Mesodermal cell (in vitro differentiated cells): ENCODE results near the gene LPIN2.

ENCODE experiments used
- H3K27ac ChIP-seq: 2 replicates; pipeline ENCODE4 v1.7.0; 2013; ENCODE audit warnings: mild to moderate bottlenecking, low read depth, low read length, moderate library complexity; ENCODE audit not compliant: severe bottlenecking
- H3K36me3 ChIP-seq: 2 replicates; pipeline ENCODE4 v1.7.1; 2013; ENCODE audit warnings: mild to moderate bottlenecking, low read length, moderate library complexity; ENCODE audit not compliant: control insufficient read depth, insufficient read depth
- H3K4me1 ChIP-seq: one replicate; pipeline ENCODE4 v1.7.1; 2013; ENCODE audit warnings: mild to moderate bottlenecking, low read length; ENCODE audit not compliant: insufficient read depth, control insufficient read depth, poor library complexity, severe bottlenecking
- H3K4me3 ChIP-seq: 2 replicates; pipeline ENCODE4 v1.7.0; 2013; ENCODE audit warnings: low read length, control low read depth, mild to moderate bottlenecking; ENCODE audit not compliant: insufficient read depth, poor library complexity, severe bottlenecking; ENCODE audit errors: extremely low read depth
- H3K9me3 ChIP-seq: 2 replicates; pipeline ENCODE4 v1.7.1; 2013; ENCODE audit warnings: mild to moderate bottlenecking, low read length, moderate library complexity; ENCODE audit not compliant: control insufficient read depth
- WGBS, 2 experiments: methylation state at CpG; one replicate each; pipeline ENCODE4 v1.1.5; 2013; ENCODE audit warnings: missing lambda C conversion rate in 2 of 2; ENCODE audit not compliant: insufficient coverage in 2 of 2; 5-methylcytosine and 5-hydroxymethylcytosine counted together

The LPIN2 gene

GRCh38 chr18:2990956-2991640, 21.8 kb downstream of the LPIN2 start:
- Histone ChIP-seq H3K27ac (no peak overlapping the region), H3K9me3 (no peaks in the 10 kb centered on the region), H3K36me3 (peaks cover 10% of the 10 kb centered on the region), H3K4me1 (no peaks in the 10 kb centered on the region), H3K4me3 (no peak overlapping the region)
- 100% methylated on average over 2 to 3 of the region's 4 CpGs for WGBS, 2 experiments

GRCh38 chr18:2987876-2988790, 24.8 kb downstream of the LPIN2 start:
- WGBS, 2 experiments, result 100% methylated on average over 2 of the region's 5 CpGs; no CpG with 5 or more reads in 1 of the 2 experiments
- no peaks in the 10 kb centered on the region for H3K9me3 ChIP-seq
- H3K27ac ChIP-seq, result no peak overlapping the region
- H3K36me3 ChIP-seq, result peaks cover 10% of the 10 kb centered on the region
- H3K4me1 ChIP-seq, result peaks cover 4% of the 10 kb centered on the region
- no peak overlapping the region for H3K4me3 ChIP-seq

DNA sequence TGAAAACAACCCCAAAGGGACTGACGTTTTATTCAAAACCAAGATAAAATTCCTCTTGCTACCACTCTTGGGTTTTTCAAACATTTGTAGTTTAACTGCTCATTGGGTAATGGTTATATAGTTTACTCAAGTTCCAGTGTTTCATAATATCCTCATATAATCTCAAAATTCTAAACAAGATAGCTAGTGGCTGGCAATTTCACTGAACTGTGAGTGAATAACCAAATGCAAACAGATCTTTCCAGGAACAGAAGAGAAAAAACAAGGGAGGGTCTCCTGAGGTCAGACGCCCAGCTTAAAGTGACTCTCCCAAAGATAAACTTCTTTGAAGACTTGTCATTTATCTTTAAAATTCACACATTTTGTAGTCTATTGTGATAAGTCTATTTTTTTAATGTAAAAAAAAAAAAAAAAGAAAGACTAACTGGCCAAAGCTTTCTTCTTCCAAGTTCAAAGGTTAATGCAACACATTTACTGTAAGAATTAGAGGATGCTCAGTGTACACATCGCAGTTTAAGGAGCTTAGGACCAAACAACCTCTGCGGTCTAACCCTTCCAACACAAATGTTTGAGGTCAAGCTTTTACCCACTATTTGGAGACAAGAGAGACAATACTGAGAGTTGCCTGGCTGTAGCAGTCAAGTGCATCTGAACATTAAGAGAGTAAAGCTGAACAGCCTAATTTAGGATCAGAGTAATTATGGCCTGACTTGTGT, 26.6 kb downstream of the LPIN2 start:
- peaks cover 14% of the 10 kb centered on the region for H3K4me1 ChIP-seq
- H3K4me3 ChIP-seq, result no peak overlapping the region
- H3K27ac ChIP-seq, result no peak overlapping the region
- H3K36me3 ChIP-seq, result peaks cover 4% of the 10 kb centered on the region
- H3K9me3 ChIP-seq, result no peaks in the 10 kb centered on the region
- 100% methylated on average over 1 of the region's 4 CpGs; no CpG with 5 or more reads in 1 of the 2 experiments for WGBS, 2 experiments

GRCh38 chr18:2985628-2986027, 27.3 kb downstream of the LPIN2 start:
- H3K27ac ChIP-seq, result no peak overlapping the region
- 100% methylated on average over 1 of the region's 2 CpGs; no CpG with 5 or more reads in 1 of the 2 experiments for WGBS, 2 experiments
- peaks cover 19% of the 10 kb centered on the region for H3K4me1 ChIP-seq
- no peaks in the 10 kb centered on the region for H3K9me3 ChIP-seq
- H3K4me3 ChIP-seq, result no peak overlapping the region
- peaks cover 4% of the 10 kb centered on the region for H3K36me3 ChIP-seq

DNA sequence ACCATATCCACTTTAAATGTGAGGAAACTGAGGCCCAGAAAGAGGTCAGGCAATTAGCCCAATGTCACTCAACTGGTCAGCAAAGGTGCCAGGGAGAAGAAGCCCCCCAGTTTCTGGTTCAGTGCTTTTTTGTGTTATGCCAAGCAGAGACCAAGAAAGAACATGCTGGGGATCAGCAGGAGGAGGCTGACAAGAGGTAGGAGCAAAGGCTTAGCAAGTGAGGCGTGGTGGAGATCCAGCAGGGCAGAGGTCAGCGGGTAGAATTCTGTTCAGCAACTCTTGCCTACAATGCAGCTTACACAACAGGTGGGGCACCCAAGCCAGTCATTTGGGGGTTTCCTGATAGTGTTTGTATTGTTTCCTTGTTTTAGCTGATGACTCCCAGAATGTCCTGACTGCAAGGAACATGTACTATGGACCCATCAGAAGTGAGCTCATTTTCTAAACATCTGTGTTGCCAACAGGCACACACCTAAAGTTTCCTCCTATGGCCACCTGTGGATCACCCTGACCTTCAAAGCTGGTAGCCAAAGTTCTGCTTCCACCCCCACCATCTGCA, 28.2 kb downstream of the LPIN2 start:
- no peaks in the 10 kb centered on the region for H3K9me3 ChIP-seq
- no peak overlapping the region for H3K27ac ChIP-seq
- H3K4me3 ChIP-seq, result no peak overlapping the region
- 83 to 100% methylated on average over 1 to 2 of the region's 2 CpGs for WGBS, 2 experiments
- H3K36me3 ChIP-seq, result peaks cover 4% of the 10 kb centered on the region
- peaks cover 19% of the 10 kb centered on the region for H3K4me1 ChIP-seq

- Histone ChIP-seq H3K4me3 (no peak overlapping the region), H3K27ac (no peak overlapping the region), H3K9me3 (no peaks in the 10 kb centered on the region), H3K36me3 (peaks cover 4% of the 10 kb centered on the region), H3K4me1 (peaks cover 19% of the 10 kb centered on the region)
- WGBS, 2 experiments, result 93 to 96% methylated on average over 1 to 2 of the region's 3 CpGs
These were observed 28.9 kb downstream of the LPIN2 start for GRCh38 chr18:2984091-2984490.

- no peak overlapping the region for H3K27ac ChIP-seq
- peaks cover 23% of the 10 kb centered on the region for H3K4me1 ChIP-seq
- H3K36me3 ChIP-seq, result peaks cover under 1% of the 10 kb centered on the region
- no peaks in the 10 kb centered on the region for H3K9me3 ChIP-seq
- 100% methylated on average over 1 of the region's 2 CpGs for WGBS, 2 experiments
- no peak overlapping the region for H3K4me3 ChIP-seq
These were observed 29.6 kb downstream of the LPIN2 start for GRCh38 chr18:2983296-2983695.

DNA sequence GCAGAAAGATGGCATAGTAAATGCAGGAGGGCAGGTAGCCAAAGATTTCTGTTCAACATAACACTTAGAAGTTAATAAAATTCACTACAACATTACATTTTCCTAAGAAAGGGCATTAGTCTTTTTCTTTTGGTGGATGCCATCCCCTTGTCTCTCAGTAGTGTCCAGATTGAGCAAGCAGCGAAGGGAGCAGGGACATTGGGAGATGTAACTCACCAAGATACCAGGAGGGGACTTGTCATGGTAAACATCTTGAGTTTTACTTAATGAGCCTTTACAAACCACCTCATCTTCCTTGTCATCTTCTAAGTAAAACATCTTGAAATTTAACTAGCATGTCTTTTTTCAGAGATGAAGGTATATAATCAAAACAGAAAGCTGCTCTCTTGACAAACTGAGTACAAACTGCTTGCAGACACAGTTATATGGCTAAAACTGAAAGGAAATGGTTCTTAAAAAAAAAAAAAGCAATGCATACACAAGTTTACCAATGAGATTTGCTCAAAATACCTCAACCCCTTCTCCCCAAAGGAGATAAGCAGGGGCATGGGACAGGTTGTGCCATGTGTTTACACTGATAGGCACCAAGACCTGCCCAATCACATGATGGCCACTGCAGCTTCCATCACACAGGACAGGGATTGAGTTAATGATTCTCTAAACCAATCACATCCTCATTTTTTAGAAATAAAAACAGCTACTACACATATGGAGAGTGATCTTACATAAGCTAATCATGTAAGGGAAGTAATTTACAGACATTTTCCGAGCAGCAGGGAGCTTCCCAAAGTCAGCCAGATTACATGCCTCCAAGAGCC, 30.3 kb downstream of the LPIN2 start:
- no peak overlapping the region for H3K4me3 ChIP-seq
- no peaks in the 10 kb centered on the region for H3K36me3 ChIP-seq
- H3K4me1 ChIP-seq, result peaks cover 25% of the 10 kb centered on the region
- no peak overlapping the region for H3K27ac ChIP-seq
- 100% methylated on average over 1 of the region's 2 CpGs for WGBS, 2 experiments
- H3K9me3 ChIP-seq, result no peaks in the 10 kb centered on the region

- WGBS, 2 experiments, result 100% methylated on average over 1 of the region's 1 CpG; no CpG with 5 or more reads in 1 of the 2 experiments
- no peak overlapping the region for H3K27ac ChIP-seq
These were observed 30.9 kb downstream of the LPIN2 start for GRCh38 chr18:2982022-2982421.

More at GRCh38 chr18:2982022-2982421, 30.9 kb downstream of the LPIN2 start:
- Histone ChIP-seq H3K9me3 (no peaks in the 10 kb centered on the region), H3K4me3 (no peak overlapping the region), H3K4me1 (peaks cover 25% of the 10 kb centered on the region), H3K36me3 (no peaks in the 10 kb centered on the region)
